GM10248 (cell line): ENCODE results near the gene PARVA.

Source experiments
- CTCF ChIA-PET: fragments of 300-600 bp; sonication (Branson Sonifier 250); formaldehyde crosslinking; extraction: SDS; loops from one replicate; lab custom pipeline; 2021; ENCODE audit warnings: antibody characterized with exemption; lab: Yijun Ruan, JAX
- POLR2A ChIA-PET: fragments of 350-650 bp; sonication (Branson Sonifier 250); formaldehyde crosslinking; extraction: SDS; loops from one replicate; lab custom pipeline; 2020; ENCODE audit warnings: antibody characterized with exemption; lab: Yijun Ruan, JAX
- DNase-seq: peaks from one replicate; pipeline ENCODE4 v3.0.0; 2012; ENCODE audit errors: extremely low spot score
- TF ChIP-seq, protein P1 (sequence below): IDR thresholded peaks from 2 replicates; pipeline ENCODE4 v1.5.1; 2012; ENCODE audit warnings: mild to moderate bottlenecking, low read depth; ENCODE audit errors: extremely low read depth, missing control alignments, control extremely low read depth

The PARVA gene

DNA sequence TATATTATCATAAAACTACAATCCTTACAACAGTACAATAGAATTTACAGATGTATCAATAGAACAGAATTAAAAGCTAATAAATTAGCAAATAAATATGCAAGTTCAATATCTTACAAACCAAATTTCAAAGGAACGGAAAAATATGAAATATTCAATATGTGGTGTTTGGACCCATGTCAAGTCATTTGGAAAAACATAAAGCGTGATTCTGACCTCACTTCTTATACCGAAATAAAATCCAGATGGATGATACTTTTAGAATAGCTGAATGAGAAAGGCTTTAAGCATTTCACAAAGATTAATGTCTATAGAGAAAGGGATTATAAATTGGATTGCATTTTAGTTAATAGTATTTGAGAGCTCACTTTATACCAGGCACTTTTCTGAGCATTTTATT is 204.0 kb downstream of the PARVA start:
- TF ChIP-seq, protein P1, sequence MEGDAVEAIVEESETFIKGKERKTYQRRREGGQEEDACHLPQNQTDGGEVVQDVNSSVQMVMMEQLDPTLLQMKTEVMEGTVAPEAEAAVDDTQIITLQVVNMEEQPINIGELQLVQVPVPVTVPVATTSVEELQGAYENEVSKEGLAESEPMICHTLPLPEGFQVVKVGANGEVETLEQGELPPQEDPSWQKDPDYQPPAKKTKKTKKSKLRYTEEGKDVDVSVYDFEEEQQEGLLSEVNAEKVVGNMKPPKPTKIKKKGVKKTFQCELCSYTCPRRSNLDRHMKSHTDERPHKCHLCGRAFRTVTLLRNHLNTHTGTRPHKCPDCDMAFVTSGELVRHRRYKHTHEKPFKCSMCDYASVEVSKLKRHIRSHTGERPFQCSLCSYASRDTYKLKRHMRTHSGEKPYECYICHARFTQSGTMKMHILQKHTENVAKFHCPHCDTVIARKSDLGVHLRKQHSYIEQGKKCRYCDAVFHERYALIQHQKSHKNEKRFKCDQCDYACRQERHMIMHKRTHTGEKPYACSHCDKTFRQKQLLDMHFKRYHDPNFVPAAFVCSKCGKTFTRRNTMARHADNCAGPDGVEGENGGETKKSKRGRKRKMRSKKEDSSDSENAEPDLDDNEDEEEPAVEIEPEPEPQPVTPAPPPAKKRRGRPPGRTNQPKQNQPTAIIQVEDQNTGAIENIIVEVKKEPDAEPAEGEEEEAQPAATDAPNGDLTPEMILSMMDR, result no peak
- ChIA-PET POLR2A (no interaction called here), CTCF (interaction anchor here (1.6 kb wide), 1 partner anchor 9 kb away, joined by 6 read pairs; no protein-coding TSS in a partner anchor)
- DNase-seq, result no peak

DNA sequence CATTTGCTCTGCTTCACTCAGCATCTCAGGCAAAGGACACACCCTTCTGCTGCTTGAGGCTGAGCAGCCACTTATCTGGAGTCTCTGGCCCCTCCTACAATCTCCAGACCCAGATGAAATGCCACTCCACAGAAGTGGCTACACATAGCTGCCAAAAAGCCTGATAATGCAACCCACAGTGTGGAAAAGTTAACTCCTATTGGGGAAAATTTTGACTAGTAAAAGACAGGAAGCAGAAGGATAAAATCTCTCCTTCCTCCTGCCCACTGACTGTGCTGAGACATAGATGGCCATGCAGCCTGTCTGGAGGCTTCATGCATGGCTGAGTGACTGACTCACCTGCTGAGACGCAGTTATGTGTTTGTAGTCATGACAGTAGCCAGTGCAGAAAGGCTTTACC is 204.6 kb downstream of the PARVA start:
- DNase-seq, result no peak
- TF ChIP-seq, protein P1, result no peak
- ChIA-PET POLR2A (no interaction called here), CTCF (interaction anchor here (1.6 kb wide), 1 partner anchor 9 kb away, joined by 6 read pairs; no protein-coding TSS in a partner anchor)
